Muscle of back (tissue), 11 donors: ENCODE results near the gene RYR3. TPM values are rescaled to one million over a fixed set of nuclear protein-coding genes. Genes with fewer than 3 reads are reported as not detected.

Experiments used
- DNase-seq, 3 donors: peaks; one replicate each; pipeline versions ENCODE4 v3.0.0 to v3.0.0-alpha.2; 2013
- polyA plus RNA-seq, 10 donors: library from polyadenylated mRNA; unstranded; fragments of 120-200 nt; gene quantifications; one replicate each; pipeline ENCODE4 v1.2.1, GENCODE V29; 2013; ENCODE audit not compliant: insufficient read length in 10 of 10

The RYR3 gene
- polyA plus RNA-seq, 10 donors = 15.4 to 62.4 (median 41.5) TPM

- no peak for DNase-seq
Measured at GRCh38 chr15:33874156-33874555, 563.4 kb downstream of the RYR3 start.

DNA sequence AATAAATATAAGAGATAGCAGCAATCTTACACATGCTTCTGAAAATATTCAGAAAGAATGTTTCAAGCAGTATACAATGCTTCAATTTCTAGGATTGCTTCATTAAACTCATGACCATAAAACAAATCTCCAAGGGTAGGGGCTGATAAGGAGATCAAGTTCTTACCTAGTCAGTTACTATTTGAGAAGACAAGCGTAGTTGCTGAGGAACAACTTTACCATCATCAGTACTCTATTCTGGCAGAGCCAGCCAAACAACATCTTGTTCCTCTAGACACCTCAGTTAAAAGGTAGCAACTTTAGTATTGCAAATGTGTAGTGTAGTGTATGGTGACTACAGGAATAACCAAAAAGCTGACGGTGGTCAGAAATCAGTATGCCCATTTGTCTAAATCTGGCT is 572.2 kb downstream of the RYR3 start:
- DNase-seq = no peak

DNA sequence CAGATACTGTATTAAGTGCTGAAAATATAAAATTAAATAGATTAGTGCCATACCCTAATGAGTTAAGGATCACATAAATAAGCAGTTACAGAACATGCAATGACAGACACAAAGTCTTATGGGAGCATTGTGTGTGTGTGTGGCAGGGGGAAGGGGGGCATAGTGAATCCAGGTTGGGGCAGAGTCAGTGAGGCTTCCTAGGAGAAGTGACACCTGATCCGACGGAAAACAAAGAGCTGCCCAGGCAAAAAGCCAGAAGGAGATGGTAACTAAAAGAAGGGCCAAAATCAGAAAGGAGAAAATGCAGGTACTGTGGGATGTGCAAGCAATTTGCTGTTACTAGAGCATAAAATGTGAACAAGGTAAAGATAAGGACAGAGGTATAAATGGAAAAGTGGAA is 577.4 kb downstream of the RYR3 start:
- DNase-seq = no peak

DNA sequence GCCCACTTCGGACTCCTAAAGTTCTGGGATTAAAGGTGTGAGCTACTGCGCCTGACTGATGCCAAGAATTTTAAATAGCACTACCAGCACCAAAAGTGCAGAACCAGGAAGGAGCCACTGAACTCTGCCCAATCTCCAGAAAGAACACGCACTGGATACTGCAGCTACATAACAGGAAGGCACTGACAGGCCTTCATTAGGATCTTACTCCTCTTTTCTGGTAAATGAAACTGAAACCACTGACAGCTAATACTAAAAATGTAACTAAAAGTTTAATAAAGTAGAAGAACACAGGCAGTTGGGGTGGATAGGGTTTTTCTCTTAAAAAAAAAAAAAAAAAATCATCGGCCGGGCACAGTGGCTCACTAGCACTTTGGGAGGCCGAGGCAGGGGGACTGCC is 583.4 kb downstream of the RYR3 start:
- DNase-seq = no peak

DNA sequence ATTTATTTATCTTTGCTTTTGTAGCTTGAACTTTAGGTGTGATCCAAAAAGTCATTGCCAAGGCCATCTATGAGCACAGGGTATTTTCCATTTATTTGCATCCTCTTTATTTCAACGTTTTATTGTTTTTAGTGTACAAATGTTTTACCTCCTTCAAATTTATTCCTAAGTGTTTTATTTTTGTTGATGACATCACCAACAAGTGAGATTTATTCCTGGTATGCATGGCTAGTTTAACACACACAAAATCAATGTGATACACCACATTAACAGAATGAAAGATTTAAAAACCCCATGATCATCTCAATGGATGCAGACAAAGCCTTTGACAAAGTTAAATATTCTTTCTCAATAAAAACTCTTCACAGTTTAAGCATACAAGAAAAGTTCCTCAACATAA is 591.3 kb downstream of the RYR3 start:
- no peak for DNase-seq

GRCh38 chr15:33903661-33904060 is 592.9 kb downstream of the RYR3 start:
- no peak for DNase-seq

DNA sequence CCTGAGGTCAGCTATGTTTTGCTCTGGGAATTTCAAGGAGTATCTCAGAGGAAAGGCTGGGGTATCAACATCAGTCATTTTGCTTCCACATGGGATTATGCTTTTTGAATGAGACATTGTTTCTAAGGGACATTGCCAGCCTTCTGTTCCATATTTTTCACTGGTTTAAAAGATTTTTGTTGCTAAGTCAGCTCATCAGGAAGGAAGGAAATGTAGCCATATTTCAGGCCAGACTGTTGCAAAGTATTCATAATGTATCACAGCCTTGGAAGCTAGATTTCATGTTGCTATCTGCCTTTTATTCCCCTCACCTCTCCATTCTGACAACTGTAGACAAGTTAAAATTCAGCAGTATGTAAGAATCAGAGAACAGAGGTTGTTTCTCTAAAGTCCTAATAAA is 596.6 kb downstream of the RYR3 start:
- no peak for DNase-seq

DNA sequence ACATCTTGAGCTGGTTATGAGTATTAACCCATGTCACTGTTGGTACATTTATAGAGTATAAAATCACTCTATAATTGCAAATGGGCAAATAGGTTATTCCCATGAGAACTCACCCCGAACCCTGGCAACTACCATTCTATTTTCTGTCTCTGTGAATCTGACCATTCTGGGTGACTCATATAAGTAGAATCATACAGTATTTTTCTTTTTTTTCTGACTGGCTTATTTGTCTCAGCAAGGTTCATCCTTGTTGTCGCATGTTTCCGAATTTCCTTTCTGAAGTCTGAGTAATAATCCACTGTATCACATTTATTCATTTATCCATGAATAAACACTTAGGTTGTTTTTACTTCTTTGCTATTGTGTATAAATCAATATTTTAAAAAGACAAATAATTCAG is 597.6 kb downstream of the RYR3 start:
- peak in 1 of 3 donors; percentile 9 for DNase-seq

- peak in 1 of 3 donors; percentile 16 for DNase-seq
Measured at GRCh38 chr15:33910741-33911140, 600.0 kb downstream of the RYR3 start.

- no peak for DNase-seq
Measured at GRCh38 chr15:33912326-33912725, 601.6 kb downstream of the RYR3 start.

GRCh38 chr15:33913459-33913858 is 602.7 kb downstream of the RYR3 start:
- no peak for DNase-seq

Other genes starting within 250 kb of the RYR3 start
- 1 to 10 TPM; 1.5 to 4.5 (median 2.1) TPM for gene FMN1, start 116.3 kb upstream of the RYR3 start, polyA plus RNA-seq